VCaP (cell line): ENCODE data around the gene FAF2.

Experiments
- H3K27ac ChIP-seq: fragments of 450-650 bp; 2 replicates; pipeline ENCODE4 v1.5.1; 2017
- CTCF ChIP-seq: fragments of 450-650 bp; conservative IDR thresholded peaks from 2 replicates; pipeline ENCODE4 v1.5.1; 2017; ENCODE audit warnings: mild to moderate bottlenecking, moderate library complexity

FAF2 gene

GRCh38 chr5:176415240-176415951 is 32.8 kb upstream of the FAF2 start:
- peak overlapping the region; percentile 92 for H3K27ac ChIP-seq
- TF ChIP-seq CTCF, result no peak

GRCh38 chr5:176415952-176416924 is 31.9 kb upstream of the FAF2 start, which contains the start of gene CLTB:
Gene CLTB, minus strand, starts transcription at chr5:176416539. Its CDS starts 176 bp downstream, at chr5:176416363.
- H3K27ac ChIP-seq, result peak within 1 kb of the TSS; percentile 92

GRCh38 chr5:176416965-176417364 is 31.2 kb upstream of the FAF2 start:
- peak overlapping the region; percentile 92 for H3K27ac ChIP-seq
- no peak for TF ChIP-seq CTCF

More at GRCh38 chr5:176415952-176416924, 31.9 kb upstream of the FAF2 start, which contains the start of gene CLTB:
- peak; percentile 98 for TF ChIP-seq CTCF

GRCh38 chr5:176418251-176418650 is 29.9 kb upstream of the FAF2 start:
- TF ChIP-seq CTCF, result no peak
- H3K27ac ChIP-seq, result no peak overlapping the region

GRCh38 chr5:176420086-176420485 is 28.1 kb upstream of the FAF2 start:
- TF ChIP-seq CTCF, result no peak
- H3K27ac ChIP-seq, result no peak overlapping the region

- no peak for TF ChIP-seq CTCF
- H3K27ac ChIP-seq, result no peak overlapping the region
Measured at GRCh38 chr5:176420972-176421544, 27.1 kb upstream of the FAF2 start.

- TF ChIP-seq CTCF, result no peak
- no peak overlapping the region for H3K27ac ChIP-seq
Measured at GRCh38 chr5:176424181-176424580, 24.0 kb upstream of the FAF2 start.
